ENCODE data around the gene LRPPRC.
A peak's percentile ranks its signal among the peaks of the same experiment; 100 is the strongest.

LRPPRC gene

DNA sequence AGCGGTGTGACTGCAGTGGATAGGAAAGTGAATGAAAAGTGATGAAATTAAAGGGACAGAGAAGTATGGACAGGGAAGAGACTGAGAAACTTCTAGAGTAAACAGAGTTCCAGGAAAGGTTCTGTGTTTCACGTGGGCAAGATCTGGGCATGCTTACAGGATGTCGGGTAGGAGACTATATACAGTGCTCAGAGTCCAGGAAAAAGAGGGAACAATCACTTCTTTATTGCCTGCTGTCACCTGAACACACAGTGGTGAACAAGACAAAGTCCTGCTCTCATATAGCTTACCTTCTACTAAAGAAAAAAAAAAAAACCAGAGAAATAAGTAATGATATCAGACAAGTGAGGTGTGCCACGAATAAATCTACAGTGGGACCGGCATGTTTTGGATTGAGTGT, 2.4 kb downstream of the LRPPRC start:
- TF ChIP-seq EZH2phosphoT487 (conservative IDR thresholded peaks at IDR 0.05; ENCODE audit: low read length), result no peak
- TF ChIP-seq, protein P1, sequence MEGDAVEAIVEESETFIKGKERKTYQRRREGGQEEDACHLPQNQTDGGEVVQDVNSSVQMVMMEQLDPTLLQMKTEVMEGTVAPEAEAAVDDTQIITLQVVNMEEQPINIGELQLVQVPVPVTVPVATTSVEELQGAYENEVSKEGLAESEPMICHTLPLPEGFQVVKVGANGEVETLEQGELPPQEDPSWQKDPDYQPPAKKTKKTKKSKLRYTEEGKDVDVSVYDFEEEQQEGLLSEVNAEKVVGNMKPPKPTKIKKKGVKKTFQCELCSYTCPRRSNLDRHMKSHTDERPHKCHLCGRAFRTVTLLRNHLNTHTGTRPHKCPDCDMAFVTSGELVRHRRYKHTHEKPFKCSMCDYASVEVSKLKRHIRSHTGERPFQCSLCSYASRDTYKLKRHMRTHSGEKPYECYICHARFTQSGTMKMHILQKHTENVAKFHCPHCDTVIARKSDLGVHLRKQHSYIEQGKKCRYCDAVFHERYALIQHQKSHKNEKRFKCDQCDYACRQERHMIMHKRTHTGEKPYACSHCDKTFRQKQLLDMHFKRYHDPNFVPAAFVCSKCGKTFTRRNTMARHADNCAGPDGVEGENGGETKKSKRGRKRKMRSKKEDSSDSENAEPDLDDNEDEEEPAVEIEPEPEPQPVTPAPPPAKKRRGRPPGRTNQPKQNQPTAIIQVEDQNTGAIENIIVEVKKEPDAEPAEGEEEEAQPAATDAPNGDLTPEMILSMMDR (IDR thresholded peaks at IDR 0.05; ENCODE audit: insufficient read depth, low read length, poor library complexity, severe bottlenecking), result no peak
- Histone ChIP-seq H3K9ac (ENCODE audit: low read length) (no peak overlapping the region), H3K4me2 (ENCODE audit: low read depth, low read length, poor library complexity, severe bottlenecking) (peak overlapping the region; percentile 2), H3K4me3 (ENCODE audit: insufficient read depth, low read length, poor library complexity, severe bottlenecking) (no peak overlapping the region), H3K36me3 (ENCODE audit: low read length) (peaks cover 9% of the 10 kb centered on the region; the same call in 1 of the 2 replicates), H2AFZ (ENCODE audit: low read depth, low read length, severe bottlenecking) (no peak overlapping the region), H3F3A (ENCODE audit: insufficient read depth) (no peaks in the 10 kb centered on the region), H3K9me3 (ENCODE audit: insufficient read depth, low read length) (no peaks in the 10 kb centered on the region), H3K27me3 (ENCODE audit: low read length) (no peaks in the 10 kb centered on the region), H3K27ac (ENCODE audit: low read depth, low read length) (no peak overlapping the region), H4K20me1 (ENCODE audit: low read depth, low read length) (peaks cover 44% of the 10 kb centered on the region), H3K9me2 (replicated peaks; ENCODE audit: insufficient read depth, low read length) (no peaks in the 10 kb centered on the region), H3K79me2 (ENCODE audit: insufficient read depth, low read length) (peaks cover 74% of the 10 kb centered on the region)

DNA sequence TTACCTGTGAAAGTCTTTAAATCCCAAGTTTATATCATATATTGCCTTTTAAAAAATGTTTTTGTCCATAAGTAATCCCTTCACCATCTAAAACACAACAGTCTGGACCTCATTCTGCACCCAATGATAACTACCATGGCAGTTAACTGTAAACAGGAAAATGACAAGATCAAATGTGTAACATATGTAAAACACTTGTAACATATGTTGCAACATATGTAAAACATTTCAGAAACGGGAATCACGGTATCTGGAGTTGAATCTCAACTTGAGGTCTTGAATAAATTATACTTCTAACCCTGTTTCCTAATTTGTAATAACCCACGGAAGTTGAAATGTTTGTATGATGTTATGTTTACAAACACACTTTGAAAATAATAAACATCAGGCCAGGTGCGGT, 6.2 kb downstream of the LRPPRC start:
- peaks cover 99% of the 10 kb centered on the region for H3K79me2 ChIP-seq (ENCODE audit: insufficient read depth, low read length)
- no peak overlapping the region for H3K4me3 ChIP-seq (ENCODE audit: insufficient read depth, low read length, poor library complexity, severe bottlenecking)
- H3K4me2 ChIP-seq (ENCODE audit: low read depth, low read length, poor library complexity, severe bottlenecking), result no peak overlapping the region
- H3F3A ChIP-seq (ENCODE audit: insufficient read depth), result peaks cover 5% of the 10 kb centered on the region; the same call in 1 of the 2 replicates
- TF ChIP-seq, protein P1 (IDR thresholded peaks at IDR 0.05; ENCODE audit: insufficient read depth, low read length, poor library complexity, severe bottlenecking), result no peak
- TF ChIP-seq EZH2phosphoT487 (conservative IDR thresholded peaks at IDR 0.05; ENCODE audit: low read length), result no peak
- H3K9ac ChIP-seq (ENCODE audit: low read length), result no peak overlapping the region
- H3K36me3 ChIP-seq (ENCODE audit: low read length), result peaks cover 12% of the 10 kb centered on the region; the same call in 1 of the 2 replicates
- peaks cover 56% of the 10 kb centered on the region for H4K20me1 ChIP-seq (ENCODE audit: low read depth, low read length)
- no peaks in the 10 kb centered on the region for H3K9me2 ChIP-seq (replicated peaks; ENCODE audit: insufficient read depth, low read length)
- no peak overlapping the region for H2AFZ ChIP-seq (ENCODE audit: low read depth, low read length, severe bottlenecking)
- no peaks in the 10 kb centered on the region for H3K27me3 ChIP-seq (ENCODE audit: low read length)
- no peaks in the 10 kb centered on the region for H3K9me3 ChIP-seq (ENCODE audit: insufficient read depth, low read length)
- H3K27ac ChIP-seq (ENCODE audit: low read depth, low read length), result no peak overlapping the region

DNA sequence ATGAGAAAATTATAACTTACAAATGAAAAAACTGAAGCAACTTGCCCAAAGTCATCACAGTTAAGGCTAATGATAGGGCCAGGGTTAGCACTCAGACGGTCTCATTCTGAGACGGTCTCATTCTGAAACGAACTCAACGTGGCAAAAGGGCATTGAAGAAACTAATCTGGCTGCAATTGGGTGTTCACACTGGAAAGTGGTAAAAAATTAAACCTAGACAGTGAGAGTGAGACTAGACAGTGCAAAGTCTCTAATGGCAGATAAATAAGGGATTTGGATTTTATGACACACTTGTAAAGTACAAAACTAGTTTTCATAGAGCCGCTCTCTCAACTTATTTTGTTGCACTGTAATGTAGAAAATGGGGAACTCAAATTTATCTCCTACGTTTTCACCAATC, 9.2 kb downstream of the LRPPRC start:
- Histone ChIP-seq H3K4me2 (ENCODE audit: low read depth, low read length, poor library complexity, severe bottlenecking) (no peak overlapping the region), H4K20me1 (ENCODE audit: low read depth, low read length) (peaks cover 43% of the 10 kb centered on the region), H2AFZ (ENCODE audit: low read depth, low read length, severe bottlenecking) (no peak overlapping the region), H3K9ac (ENCODE audit: low read length) (no peak overlapping the region), H3K27ac (ENCODE audit: low read depth, low read length) (no peak overlapping the region), H3K4me3 (ENCODE audit: insufficient read depth, low read length, poor library complexity, severe bottlenecking) (no peak overlapping the region), H3K79me2 (ENCODE audit: insufficient read depth, low read length) (peaks cover 94% of the 10 kb centered on the region), H3F3A (ENCODE audit: insufficient read depth) (peaks cover 5% of the 10 kb centered on the region; the same call in 1 of the 2 replicates), H3K36me3 (ENCODE audit: low read length) (peaks cover 20% of the 10 kb centered on the region; the same call in 1 of the 2 replicates), H3K9me3 (ENCODE audit: insufficient read depth, low read length) (no peaks in the 10 kb centered on the region), H3K9me2 (replicated peaks; ENCODE audit: insufficient read depth, low read length) (no peaks in the 10 kb centered on the region), H3K27me3 (ENCODE audit: low read length) (no peaks in the 10 kb centered on the region)
- TF ChIP-seq, protein P1 (IDR thresholded peaks at IDR 0.05; ENCODE audit: insufficient read depth, low read length, poor library complexity, severe bottlenecking), result no peak
- TF ChIP-seq EZH2phosphoT487 (conservative IDR thresholded peaks at IDR 0.05; ENCODE audit: low read length), result no peak
